ENCODE results near the gene DSC2.
"Not testable (repeated sequence)": the region's sequence is repeated elsewhere in the genome, so short reads cannot be mapped to it uniquely, and the experiment has no call there.

Gene DSC2

GRCh38 chr18:31102025-31102684, at the start of gene DSC2:
Gene DSC2 (minus strand): TSS chr18:31102421. CDS start chr18:31101971, 450 bp downstream.
- no peak for DNase-seq

DNA sequence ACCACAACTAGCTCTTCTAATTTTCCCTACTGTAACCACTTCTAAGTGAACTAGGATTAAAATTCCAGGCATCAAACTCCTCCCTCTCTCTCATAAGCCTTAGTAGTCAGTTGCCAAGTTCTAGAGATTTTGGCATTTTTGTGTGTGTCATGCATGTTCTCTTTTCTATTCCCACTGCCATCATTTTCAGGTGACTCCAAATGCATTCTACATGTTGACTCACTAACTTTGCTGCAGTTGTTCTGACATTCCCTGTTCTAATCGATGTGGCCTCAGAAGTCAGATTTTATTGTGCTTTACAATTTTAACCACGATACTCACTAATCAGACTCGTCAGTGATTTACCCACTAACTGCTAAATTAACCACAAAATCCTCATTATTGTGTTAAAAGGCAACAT, 47.1 kb upstream of the DSC2 start:
- DNase-seq = no peak

GRCh38 chr18:31148600-31148999, 46.4 kb upstream of the DSC2 start:
- no peak for DNase-seq

GRCh38 chr18:31146809-31147208, 44.6 kb upstream of the DSC2 start:
- no peak for DNase-seq

GRCh38 chr18:31143025-31143424, 40.8 kb upstream of the DSC2 start:
- DNase-seq = no peak

DNA sequence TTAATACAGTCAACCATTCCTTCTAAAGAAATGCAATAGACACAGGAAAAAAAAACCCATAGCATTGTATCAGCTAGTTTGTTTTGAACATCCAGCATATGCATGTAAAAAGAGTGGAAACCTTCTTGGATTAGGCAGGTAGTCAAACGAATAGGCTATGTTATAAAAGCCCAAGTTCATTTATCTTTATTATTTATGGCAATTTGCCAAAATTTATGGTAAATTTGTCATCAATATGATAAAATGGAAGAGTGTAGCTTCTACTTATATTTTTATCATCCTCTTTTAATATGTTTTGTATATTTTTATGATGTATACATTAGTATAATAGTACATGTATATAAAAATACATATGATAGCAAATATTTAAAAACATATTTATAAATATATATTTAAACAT, 36.5 kb upstream of the DSC2 start:
- no peak for DNase-seq

DNA sequence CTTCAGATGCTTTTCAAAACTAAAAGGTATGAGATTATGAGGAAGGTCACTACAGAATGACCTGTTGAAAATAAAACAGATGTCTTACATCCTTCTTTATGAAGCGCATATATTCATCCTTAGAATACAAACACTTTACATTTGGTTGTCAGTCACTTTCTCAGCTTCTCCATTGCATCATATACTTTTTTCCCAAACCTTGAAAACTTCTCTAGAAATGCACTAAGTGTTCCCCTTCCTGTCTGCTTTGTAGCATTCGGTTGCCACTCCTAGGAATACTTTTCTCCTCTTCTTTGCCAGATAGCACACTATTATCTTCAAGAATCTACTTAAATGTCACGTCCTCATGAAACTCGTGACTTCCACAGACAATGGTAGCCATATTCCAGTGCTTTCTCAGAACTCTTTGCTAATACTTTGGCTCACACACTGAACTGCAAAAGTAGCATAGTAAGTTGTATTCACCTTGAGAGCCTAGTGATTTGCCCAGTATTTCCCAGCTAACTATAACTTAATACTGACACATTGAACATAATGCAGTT, 32.8 kb upstream of the DSC2 start:
- DNase-seq = no peak

DNA sequence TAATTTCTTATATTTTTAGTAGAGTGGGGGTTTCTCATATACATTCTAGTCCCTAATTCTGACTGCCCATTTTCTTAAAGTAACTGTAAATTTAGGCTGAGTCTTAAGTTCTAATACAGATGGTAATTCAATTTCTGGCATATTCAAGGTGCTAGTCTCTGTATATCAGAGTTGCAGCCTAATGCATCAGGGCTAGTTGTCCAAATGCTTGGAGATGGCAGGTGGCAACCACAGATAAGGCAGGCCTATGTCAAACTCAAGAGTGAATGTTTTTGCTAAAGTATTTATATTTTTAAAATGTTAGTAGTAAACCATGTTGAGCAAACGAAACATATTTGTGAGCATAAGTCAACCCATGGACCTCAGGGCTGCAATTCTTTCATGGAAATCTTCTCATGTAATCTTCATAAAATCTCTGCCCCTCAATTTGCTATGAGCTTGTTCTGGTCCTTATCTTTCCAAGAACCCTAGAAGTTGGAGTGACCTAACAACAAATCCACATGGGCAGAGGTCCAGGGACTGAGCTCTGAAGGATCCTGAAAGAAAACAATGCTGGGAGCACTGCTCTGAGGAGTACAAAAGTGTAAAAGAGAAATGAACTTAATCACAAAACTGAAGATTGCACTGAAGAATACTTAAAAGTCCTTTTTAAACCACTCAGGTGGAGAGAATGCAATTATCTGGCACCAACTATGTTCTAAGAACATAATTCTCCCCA, 27.3 kb upstream of the DSC2 start:
- DNase-seq = no peak

- DNase-seq = no peak
Observed at GRCh38 chr18:31125878-31126277, 23.7 kb upstream of the DSC2 start.

DNA sequence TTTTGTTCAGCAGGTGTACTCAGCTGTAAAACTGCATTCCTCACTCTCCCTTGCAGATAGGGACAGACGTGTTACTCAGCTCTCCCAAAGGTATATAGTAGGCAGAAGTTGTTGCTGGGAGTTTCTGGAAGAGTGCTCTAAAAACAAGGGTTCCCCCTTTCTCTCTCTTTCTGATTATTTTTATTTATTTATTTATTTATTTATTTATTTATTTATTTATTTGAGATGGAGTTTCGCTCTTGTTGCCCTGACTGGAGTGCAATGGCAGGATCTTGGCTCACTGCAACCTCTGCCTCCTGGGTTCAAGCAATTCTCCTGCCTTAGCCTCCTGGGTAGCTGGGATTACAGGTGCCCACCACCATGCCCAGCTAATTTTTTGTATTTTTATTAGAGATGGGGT, 20.9 kb upstream of the DSC2 start:
- DNase-seq = not testable (repeated sequence)

GRCh38 chr18:31120594-31120993, 18.4 kb upstream of the DSC2 start:
- DNase-seq = no peak

DNA sequence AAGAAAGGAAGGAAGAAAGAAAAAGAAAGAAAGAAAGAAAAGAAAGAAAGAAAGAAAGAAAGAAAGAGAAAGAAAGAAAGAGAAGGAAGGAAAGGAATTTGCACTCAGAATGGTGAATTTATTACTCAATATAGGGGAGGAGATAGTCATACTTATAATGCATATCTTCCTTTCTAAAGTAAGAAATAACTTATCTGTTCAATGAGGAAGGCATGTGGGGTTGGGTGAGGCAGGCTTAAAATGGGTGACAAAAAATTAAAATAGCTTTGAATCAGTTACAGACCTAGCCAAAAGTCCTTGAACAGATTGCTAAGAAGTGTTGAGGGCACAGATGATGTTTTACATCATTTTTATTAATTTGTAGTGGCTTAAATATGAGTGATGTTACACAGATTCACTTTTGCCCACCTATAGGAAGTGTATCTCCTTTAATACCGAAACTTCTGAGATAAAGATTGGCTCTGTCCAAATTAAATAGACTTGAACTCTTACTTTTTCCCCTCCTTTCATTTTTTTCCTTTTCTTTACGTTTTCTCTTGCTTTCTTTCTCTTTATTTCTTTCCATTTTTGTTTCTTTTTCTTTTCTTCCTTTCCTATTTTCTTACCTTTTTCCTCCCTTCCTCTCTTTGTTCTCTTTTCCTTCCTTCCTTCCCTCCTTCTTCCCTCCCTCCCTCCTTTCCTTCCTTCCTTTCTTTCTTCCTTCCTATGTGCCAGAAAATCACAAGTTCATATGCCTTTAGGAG, 14.8 kb upstream of the DSC2 start:
- DNase-seq = no peak

DNA sequence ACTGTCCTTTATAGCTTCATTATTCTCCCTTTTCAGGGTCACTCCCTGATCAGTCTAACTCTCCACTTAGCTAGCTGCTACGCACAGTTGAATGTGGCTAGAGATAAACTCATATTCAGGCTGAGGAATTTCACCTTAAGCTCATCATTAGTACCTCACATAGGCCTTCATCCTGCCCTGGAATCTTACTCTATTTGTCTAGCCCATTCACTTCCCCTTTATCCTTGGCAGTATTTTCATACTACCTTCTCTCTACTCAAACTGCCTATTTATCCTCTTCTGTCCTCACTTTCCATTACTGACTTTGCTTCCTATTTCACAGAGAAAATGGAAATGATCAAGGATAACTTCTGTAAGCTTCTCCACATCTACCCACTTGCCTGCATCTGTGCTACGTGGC, 10.6 kb upstream of the DSC2 start:
- DNase-seq = no peak

- no peak for DNase-seq
Observed at GRCh38 chr18:31105733-31106132, 3.5 kb upstream of the DSC2 start.

DNA sequence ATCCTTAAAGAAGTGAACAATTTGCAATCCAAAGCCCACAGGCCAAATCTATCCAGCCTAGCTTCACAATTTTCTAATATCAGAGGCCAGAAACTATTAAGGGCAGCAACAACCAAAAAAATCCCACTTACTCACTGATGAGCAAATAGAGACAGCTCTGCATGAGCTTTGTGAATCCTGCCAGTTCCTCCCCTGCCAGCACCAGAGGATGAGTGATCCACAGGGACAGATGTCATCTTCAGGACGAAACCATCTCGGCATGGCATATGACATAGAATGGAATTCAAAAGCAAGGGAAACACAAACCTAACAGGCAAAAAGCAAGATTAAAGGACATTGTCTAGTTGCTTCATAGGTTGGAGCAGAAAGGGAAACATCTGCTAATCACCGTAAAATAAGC, 2.2 kb upstream of the DSC2 start:
- no peak for DNase-seq

DNA sequence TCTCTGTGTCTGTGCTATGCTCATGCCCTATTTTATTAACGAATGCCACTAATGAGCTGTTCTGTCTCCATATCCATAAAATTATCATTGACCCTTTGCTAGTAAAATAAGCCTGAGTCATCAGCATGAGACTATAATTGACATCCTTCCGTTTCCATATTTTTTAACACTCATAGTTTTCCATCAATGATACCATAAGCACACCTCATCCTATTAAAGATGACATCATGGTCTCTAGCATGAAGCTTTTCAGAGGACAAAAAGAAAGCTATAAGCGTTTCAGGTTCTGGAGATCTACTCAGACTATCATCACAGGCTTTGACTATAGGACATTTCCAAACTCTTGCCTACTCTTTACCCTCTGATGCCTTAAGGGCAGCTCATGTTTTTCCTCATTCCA, 1.2 kb upstream of the DSC2 start:
- no peak for DNase-seq

- DNase-seq = no peak
Observed at GRCh38 chr18:31102941-31103340, 720 bp upstream of the DSC2 start.

DNA sequence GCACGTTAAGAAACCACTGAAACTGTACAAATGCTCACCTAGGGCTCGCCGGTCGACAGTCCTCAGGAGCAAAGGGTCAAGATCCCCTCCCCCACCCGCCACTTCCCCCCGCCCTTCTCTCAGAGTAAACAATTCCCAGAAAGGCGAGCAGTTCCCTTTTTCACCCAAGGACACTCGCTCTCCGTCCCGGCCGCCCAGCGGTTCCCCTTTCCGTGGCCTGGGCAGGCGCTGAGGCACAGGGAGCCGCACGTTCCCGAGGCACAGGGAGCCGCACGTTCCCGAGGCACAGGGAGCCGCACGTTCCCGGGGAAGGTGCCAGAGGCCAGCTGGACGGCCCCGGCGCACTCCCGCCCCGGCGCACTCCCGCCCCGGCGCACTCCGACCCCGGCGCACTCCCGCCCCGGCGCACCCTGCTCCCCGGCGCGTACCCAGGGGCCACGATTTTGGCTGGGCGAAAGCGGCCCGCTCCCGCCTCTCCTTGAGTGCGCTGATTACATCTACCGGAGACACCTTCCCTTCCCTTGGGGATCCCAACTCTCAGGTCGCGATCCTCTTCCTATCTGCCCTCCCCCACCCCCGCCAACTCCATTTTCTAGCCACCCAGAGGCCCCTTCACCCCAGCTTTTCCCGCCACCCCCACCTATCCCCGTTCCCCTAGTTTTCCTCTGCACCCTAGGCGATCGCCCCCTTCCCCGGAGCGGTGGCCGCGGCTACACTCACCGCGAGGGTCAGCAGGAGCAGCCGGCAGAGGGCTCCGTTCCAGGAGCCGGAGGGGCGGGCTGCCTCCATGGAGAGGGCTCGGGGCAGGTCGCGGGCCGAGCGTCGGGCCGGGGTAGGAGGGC, 817 bp downstream of the DSC2 start:
- DNase-seq = peak; percentile 35

GRCh38 chr18:31100436-31101182, 1.6 kb downstream of the DSC2 start:
- DNase-seq = no peak

GRCh38 chr18:31099450-31100230, 2.6 kb downstream of the DSC2 start:
- DNase-seq = no peak

DNA sequence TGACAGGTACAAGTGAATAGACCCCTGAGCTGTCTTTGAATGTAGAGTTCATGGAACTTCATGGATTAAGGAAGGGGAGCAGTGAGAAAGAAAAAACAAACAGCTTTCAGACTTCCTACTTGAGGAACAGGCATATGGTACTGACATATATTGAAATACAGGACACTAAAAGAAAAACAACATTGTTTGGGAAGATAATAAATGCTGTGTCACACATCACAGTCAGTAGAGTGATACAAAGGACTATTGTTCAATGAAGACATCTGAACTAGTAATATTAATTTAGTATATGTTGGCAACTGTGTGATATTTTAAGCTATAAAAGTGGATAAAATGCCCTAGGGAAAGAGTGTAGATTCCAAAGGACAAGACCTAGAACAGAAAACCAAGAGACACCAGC, 3.3 kb downstream of the DSC2 start:
- no peak for DNase-seq
